ENCODE results near the gene ZNF358.

The ZNF358 gene

DNA sequence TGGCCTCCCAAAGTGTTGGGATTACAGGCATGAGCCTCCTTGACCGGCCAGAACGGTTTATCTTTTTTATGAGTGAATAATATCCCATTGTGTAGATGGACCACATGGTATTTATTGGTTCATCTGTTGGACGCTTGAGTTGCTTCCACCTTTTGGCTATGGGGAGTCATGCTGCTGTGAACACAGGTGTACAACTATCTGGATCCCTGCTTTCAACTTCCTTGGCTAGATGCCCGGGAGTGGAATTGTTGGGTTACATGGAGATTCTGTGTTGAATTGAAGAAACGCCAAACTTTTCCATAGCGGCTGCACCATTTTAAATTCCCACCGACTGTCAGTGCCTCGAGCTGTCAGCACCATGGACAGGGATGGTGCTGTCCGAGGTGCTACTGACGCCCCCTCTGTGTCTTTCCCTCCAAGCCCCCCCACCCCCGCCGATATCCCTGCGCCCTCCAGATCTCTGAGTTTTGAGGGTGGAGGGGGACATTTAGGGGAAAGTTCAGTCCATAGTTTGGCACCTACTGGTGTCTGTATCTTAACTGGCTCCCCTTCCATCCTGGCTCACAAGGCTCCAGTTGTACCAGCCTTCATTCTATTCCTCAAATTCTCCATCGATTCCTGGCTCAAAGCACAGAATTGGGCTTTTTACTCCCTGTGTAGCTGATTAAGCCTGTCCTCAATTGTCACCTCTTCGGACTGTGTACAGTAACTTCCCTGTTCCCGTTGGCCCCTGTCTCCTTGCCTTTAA, 46.9 kb downstream of the ZNF358 start:
- DNase-seq (ENCODE audit: low read depth, low spot score) = no peak
- POLR2A ChIA-PET = interaction anchor here (1.2 kb wide), 1 partner anchor 67 kb away, joined by 3 read pairs; the partner anchor contains the start of gene PET100
- CTCF ChIA-PET = interaction anchor here (1.0 to 6.6 kb wide), 2 partner anchors 237 kb away, joined by 3 to 152 read pairs; no protein-coding TSS in a partner anchor
- TF ChIP-seq, protein P1, sequence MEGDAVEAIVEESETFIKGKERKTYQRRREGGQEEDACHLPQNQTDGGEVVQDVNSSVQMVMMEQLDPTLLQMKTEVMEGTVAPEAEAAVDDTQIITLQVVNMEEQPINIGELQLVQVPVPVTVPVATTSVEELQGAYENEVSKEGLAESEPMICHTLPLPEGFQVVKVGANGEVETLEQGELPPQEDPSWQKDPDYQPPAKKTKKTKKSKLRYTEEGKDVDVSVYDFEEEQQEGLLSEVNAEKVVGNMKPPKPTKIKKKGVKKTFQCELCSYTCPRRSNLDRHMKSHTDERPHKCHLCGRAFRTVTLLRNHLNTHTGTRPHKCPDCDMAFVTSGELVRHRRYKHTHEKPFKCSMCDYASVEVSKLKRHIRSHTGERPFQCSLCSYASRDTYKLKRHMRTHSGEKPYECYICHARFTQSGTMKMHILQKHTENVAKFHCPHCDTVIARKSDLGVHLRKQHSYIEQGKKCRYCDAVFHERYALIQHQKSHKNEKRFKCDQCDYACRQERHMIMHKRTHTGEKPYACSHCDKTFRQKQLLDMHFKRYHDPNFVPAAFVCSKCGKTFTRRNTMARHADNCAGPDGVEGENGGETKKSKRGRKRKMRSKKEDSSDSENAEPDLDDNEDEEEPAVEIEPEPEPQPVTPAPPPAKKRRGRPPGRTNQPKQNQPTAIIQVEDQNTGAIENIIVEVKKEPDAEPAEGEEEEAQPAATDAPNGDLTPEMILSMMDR (IDR thresholded peaks at IDR 0.05; ENCODE audit: insufficient read depth, low read length, missing control alignments) = no peak
- no peak overlapping the region for H3K4me3 ChIP-seq (ENCODE audit: low read depth, low read length)

DNA sequence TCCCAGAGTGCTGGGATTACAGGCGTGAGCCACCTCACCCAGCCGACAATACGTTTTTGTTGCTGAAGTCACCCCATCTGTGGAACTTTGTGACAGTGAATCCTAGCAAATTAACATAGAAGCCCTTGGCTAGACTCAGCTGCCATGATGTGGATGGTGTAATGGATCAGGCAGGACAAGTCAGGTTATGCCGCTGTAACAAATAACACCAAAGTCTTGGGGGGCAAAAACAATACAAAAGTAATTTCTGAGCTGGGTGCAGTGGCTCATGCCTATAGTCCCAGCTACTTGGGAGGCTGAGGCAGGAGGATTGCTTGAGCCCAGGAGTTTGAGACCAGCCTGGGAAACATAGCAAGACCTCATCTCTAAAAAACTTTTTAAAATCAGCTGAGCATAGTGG, 49.0 kb downstream of the ZNF358 start:
- H3K4me3 ChIP-seq (ENCODE audit: low read depth, low read length) = no peak overlapping the region
- CTCF ChIA-PET = interaction anchor here (1.4 to 6.6 kb wide), 3 partner anchors 9 to 235 kb away, joined by 3 to 152 read pairs (median 59); partner anchors contain the start of gene TRAPPC5
- POLR2A ChIA-PET = no interaction called here
- TF ChIP-seq, protein P1 (IDR thresholded peaks at IDR 0.05; ENCODE audit: insufficient read depth, low read length, missing control alignments) = no peak
- no peak for DNase-seq (ENCODE audit: low read depth, low spot score)

DNA sequence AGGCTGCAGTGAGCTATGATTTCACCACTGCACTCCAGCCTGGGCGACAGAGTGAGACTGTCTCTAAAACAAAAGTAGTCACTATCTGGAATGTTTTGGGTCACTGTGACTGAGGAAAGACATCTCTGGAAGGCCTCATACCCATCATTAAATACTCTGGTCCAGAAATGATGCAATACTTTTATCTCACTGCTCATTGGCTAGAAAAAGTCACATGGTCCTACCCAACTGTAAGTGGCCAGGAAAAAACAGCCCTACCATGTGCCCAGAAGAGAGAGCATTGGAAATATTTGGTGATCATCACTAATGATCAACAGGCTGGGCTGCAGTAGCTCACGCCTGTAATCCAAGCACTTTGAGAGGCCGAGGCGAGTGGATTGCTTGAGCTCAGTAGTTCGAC, 49.4 kb downstream of the ZNF358 start:
- TF ChIP-seq, protein P1 (IDR thresholded peaks at IDR 0.05; ENCODE audit: insufficient read depth, low read length, missing control alignments) = no peak
- ChIA-PET POLR2A (no interaction called here), CTCF (interaction anchor here (1.4 to 6.6 kb wide), 3 partner anchors 10 to 234 kb away, joined by 3 to 152 read pairs (median 59); partner anchors contain the start of gene TRAPPC5)
- no peak overlapping the region for H3K4me3 ChIP-seq (ENCODE audit: low read depth, low read length)
- no peak for DNase-seq (ENCODE audit: low read depth, low spot score)

Measured in AG04449 (cell line).